ENCODE data around the gene CCDC148. TPM values are rescaled to one million over a fixed set of nuclear protein-coding genes. Genes with fewer than 3 reads are reported as not detected.

CCDC148 gene
- total and polyA plus RNA-seq, 10 of the 15 experiments (the other 5 are each of a cell fraction or from before 2014, with no cell fraction given) = 0.07 to 0.30 (median 0.18) TPM; not detected in 7

DNA sequence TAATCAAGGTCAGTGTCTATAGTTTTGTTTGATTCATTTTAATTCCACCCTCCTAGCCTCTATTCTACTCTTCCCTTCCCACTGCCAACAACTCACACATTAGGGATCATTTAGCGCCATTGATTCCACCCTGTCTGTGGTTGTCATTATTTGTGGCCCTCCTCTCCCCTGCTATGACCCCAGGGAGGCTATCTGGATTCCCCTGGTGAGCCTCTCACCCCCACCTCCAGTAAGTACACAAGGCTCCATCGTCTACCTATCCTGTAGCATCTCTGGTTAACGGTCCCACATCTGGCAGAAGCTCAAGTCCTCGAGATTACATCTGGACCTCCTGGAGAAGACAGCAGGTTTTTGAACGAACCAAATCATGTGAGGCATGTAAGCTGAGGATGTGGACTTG is 327.5 kb downstream of the CCDC148 start (continued):
- TF ChIP-seq MLLT1 (IDR thresholded peaks at IDR 0.05) (no peak), ZZZ3 (IDR thresholded peaks at IDR 0.05; ENCODE audit: control insufficient read depth, insufficient read length, low read depth) (no peak), BCL11A (IDR thresholded peaks at IDR 0.05; ENCODE audit: low read depth, low read length) (no peak), MEF2B (IDR thresholded peaks at IDR 0.05; ENCODE audit: partially characterized antibody, poor library complexity, severe bottlenecking) (no peak)

DNA sequence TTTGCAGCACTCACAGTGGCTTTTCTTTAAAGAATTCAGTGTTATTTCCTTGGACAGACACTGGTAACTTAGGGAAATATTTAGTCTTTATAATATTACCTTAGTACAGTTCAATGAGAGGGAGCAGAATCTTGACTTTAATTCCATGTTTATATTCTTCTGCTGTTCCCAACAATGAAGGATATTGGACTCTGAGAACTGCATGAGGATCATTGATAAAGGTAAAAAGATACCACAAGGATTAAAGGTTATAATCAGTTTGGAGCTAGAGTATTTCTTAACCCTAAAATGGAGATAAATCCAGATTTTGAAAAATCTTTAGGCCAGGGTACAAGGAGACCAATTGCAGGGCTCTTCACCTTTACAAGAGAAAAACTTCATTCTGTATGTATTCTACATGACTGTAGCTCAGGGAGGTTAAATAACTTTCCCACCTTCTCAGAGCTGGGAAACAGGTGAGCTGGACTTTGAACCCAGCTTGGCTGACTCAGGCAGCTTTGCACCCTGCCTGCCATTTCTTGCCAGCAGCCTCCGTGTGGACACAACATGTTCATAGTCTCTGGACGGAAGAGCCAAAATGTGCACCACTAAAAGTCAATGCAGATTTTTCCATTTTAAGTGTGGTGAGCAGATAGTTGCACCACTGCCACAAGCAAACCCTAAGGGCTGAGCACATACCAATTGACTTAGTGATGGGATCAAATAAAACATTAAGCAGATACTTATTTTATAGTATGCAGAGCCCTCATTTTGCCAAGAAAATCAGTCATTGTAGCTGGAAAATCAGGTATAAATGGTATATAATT is 328.2 kb downstream of the CCDC148 start:
- RAD21 ChIA-PET (ENCODE audit: unreplicated experiment) = no interaction called here

More for the DNA sequence above, 328.2 kb downstream of the CCDC148 start:
- no peaks in the 10 kb centered on the region for H4K20me1 ChIP-seq (ENCODE audit: control insufficient read depth, insufficient read depth)
- H3K4me2 ChIP-seq (ENCODE audit: control insufficient read depth, insufficient read depth) = no peak overlapping the region
- H3K9me3 ChIP-seq (replicated peaks; ENCODE audit: control insufficient read depth, insufficient read depth, low read length) = no peaks in the 10 kb centered on the region
- no peak overlapping the region for H2AFZ ChIP-seq (ENCODE audit: control insufficient read depth, low read depth, low read length)
- DNase-seq (ENCODE audit: low read depth, low spot score) (no peak), ATAC-seq (no peak), FAIRE-seq (no peak)
- H3K27me3 ChIP-seq (replicated peaks in 1 of 2; ENCODE audit: control insufficient read depth in 2 of 2, insufficient read depth in 2 of 2, low read length in 1 of 2) = no peaks in the 10 kb centered on the region
- H3K4me3 ChIP-seq = no peak overlapping the region
- intact Hi-C loops (cut with micrococcal nuclease; ENCODE audit: unreplicated experiment) (no loop called here), in situ Hi-C loops (cut with MboI) (no loop called here)
- CTCF ChIA-PET = no interaction called here
- TF ChIP-seq KAT2A (conservative IDR thresholded peaks at IDR 0.05; ENCODE audit: control insufficient read depth, low read depth, low read length) = no peak
- TF ChIP-seq FOXM1 (IDR thresholded peaks at IDR 0.05; ENCODE audit: low read depth, low read length) = no peak
- TF ChIP-seq, protein P1, sequence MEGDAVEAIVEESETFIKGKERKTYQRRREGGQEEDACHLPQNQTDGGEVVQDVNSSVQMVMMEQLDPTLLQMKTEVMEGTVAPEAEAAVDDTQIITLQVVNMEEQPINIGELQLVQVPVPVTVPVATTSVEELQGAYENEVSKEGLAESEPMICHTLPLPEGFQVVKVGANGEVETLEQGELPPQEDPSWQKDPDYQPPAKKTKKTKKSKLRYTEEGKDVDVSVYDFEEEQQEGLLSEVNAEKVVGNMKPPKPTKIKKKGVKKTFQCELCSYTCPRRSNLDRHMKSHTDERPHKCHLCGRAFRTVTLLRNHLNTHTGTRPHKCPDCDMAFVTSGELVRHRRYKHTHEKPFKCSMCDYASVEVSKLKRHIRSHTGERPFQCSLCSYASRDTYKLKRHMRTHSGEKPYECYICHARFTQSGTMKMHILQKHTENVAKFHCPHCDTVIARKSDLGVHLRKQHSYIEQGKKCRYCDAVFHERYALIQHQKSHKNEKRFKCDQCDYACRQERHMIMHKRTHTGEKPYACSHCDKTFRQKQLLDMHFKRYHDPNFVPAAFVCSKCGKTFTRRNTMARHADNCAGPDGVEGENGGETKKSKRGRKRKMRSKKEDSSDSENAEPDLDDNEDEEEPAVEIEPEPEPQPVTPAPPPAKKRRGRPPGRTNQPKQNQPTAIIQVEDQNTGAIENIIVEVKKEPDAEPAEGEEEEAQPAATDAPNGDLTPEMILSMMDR (IDR thresholded peaks at IDR 0.05 in 2 of 3, conservative IDR thresholded peaks at IDR 0.05 in 1 of 3; ENCODE audit: control insufficient read depth in 2 of 3, extremely low read depth in 1 of 3, insufficient read depth in 1 of 3, low read depth in 3 of 3, low read length in 3 of 3) = no peak
- TF ChIP-seq RCOR1 (conservative IDR thresholded peaks at IDR 0.05; ENCODE audit: low read depth, low read length) = no peak
- TF ChIP-seq WRNIP1 (IDR thresholded peaks at IDR 0.05; ENCODE audit: borderline replicate concordance, low read depth, low read length) = no peak
- TF ChIP-seq DPF2 (IDR thresholded peaks at IDR 0.05) = no peak
- no peak for TF ChIP-seq MYB (IDR thresholded peaks at IDR 0.05; ENCODE audit: borderline replicate concordance, low read depth, low read length)
- TF ChIP-seq POLR2AphosphoS5 (IDR thresholded peaks at IDR 0.05; ENCODE audit: low read length) = no peak
- no peak for TF ChIP-seq ZNF24 (IDR thresholded peaks at IDR 0.05)
- no peak overlapping the region for H3K27ac ChIP-seq (ENCODE audit: control insufficient read depth, insufficient read depth)
- POLR2A ChIA-PET = no interaction called here
- no peaks in the 10 kb centered on the region for H3K36me3 ChIP-seq (ENCODE audit: control insufficient read depth in 2 of 2, insufficient read depth in 2 of 2, low read length in 1 of 2)
- H3K79me2 ChIP-seq (ENCODE audit: control insufficient read depth, insufficient read depth, low read length) = no peaks in the 10 kb centered on the region
- no peak overlapping the region for H3K9ac ChIP-seq (ENCODE audit: control insufficient read depth, insufficient read depth, low read length)
- WGBS (ENCODE audit: insufficient coverage, insufficient replicate concordance, low lambda C conversion rate, missing lambda C conversion rate) = 11% methylated on average over 2 of the region's 2 CpGs
- H3K4me1 ChIP-seq (ENCODE audit: control insufficient read depth, insufficient read depth, low read length) = no peaks in the 10 kb centered on the region
- no TSS peak for BruUV-seq (replicated peaks)
- SMC1A ChIA-PET (ENCODE audit: uncharacterized antibody, unreplicated experiment) = no interaction called here
